Lower leg skin (tissue), 3 donors: ENCODE data around the gene MAN2A1.

Experiments used
- CTCF ChIP-seq, 3 donors: fragments of 450-650 bp; IDR thresholded peaks; one replicate each; pipeline ENCODE4 v1.5.1; 2016; ENCODE audit warnings: antibody characterized with exemption in 3 of 3, mild to moderate bottlenecking in 3 of 3, moderate library complexity in 2 of 3
- POLR2A ChIP-seq, 2 donors: fragments of 450-650 bp; IDR thresholded peaks; one replicate each; pipeline ENCODE4 v1.6.1; 2016 to 2017; ENCODE audit warnings: antibody characterized with exemption in 2 of 2, mild to moderate bottlenecking in 1 of 2, moderate library complexity in 1 of 2

DNA sequence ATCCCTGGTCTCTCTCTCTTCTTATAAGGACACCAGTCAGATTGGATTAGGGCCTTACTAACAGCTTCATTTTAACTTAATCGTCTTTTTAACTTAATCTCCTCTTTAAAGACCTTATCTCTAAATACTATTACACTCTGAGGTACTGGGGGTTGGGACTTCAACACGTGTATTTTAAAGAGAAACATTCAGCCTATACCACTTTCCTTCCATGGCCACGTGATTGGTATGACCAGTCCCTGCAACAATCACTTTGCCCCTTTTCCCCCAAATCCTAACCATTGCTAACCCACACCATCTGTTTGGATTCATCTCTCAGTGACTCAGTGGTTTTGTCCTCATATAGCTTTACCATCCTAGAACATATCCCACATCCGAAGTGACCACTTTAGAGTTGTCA lies 3.8 kb upstream of the MAN2A1 start:
- TF ChIP-seq CTCF (IDR thresholded peaks at IDR 0.05): no peak
- no peak for TF ChIP-seq POLR2A (IDR thresholded peaks at IDR 0.05)
